ENCODE results near the gene ACBD7. TPM values are rescaled to one million over a fixed set of nuclear protein-coding genes. Genes with fewer than 3 reads are reported as not detected.

ACBD7 gene
- total and polyA plus RNA-seq, 9 of the 15 experiments (the other 6 are each of a cell fraction or from before 2014, with no cell fraction given): 0.21 to 3.2 (median 0.84) TPM

DNA sequence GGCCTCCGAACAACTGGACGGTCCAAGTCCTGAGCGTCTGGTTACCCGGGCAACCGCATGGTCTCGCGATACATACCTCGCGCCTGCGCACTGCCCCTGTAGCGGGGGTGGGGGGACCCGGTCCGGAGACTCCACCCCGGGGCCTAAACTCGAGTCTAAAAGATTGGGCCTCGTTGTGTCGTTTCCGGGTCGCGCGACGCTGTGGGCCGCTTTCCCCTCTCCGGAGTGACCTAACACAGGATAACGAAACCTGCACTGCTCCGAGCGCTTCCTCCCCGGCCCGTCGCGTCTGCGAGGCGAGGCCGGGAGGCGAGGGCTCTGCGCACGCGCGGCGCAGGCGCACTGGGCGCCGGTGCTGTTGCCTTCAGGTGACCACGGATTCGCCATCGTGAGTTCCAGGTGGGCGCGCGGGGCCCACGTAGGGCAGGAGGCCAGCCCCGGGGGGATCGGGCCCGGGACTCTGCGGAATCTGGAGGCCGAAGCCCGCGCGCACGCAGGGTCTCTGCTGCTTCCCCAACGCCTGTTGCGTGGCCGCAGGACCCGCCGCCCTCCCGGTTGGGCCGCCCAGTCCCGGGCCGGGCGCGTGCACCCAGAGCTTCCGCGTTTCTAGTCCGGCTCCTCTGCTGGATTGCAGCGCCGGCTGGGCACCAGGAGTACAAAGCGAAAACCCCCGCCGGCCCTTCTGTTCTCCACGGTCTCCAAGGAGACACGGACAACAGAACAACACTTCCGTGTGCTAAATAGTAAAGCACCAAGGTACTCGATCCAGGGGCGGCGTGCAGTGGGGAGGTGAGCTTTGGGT lies 8.6 kb upstream of the ACBD7 start, which contains the start of gene RPP38 (continued):
- TF ChIP-seq, protein P1, sequence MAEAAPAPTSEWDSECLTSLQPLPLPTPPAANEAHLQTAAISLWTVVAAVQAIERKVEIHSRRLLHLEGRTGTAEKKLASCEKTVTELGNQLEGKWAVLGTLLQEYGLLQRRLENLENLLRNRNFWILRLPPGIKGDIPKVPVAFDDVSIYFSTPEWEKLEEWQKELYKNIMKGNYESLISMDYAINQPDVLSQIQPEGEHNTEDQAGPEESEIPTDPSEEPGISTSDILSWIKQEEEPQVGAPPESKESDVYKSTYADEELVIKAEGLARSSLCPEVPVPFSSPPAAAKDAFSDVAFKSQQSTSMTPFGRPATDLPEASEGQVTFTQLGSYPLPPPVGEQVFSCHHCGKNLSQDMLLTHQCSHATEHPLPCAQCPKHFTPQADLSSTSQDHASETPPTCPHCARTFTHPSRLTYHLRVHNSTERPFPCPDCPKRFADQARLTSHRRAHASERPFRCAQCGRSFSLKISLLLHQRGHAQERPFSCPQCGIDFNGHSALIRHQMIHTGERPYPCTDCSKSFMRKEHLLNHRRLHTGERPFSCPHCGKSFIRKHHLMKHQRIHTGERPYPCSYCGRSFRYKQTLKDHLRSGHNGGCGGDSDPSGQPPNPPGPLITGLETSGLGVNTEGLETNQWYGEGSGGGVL (CRISPR knock-in tag; IDR thresholded peaks at IDR 0.05): no peak
- TF ChIP-seq, protein P2, sequence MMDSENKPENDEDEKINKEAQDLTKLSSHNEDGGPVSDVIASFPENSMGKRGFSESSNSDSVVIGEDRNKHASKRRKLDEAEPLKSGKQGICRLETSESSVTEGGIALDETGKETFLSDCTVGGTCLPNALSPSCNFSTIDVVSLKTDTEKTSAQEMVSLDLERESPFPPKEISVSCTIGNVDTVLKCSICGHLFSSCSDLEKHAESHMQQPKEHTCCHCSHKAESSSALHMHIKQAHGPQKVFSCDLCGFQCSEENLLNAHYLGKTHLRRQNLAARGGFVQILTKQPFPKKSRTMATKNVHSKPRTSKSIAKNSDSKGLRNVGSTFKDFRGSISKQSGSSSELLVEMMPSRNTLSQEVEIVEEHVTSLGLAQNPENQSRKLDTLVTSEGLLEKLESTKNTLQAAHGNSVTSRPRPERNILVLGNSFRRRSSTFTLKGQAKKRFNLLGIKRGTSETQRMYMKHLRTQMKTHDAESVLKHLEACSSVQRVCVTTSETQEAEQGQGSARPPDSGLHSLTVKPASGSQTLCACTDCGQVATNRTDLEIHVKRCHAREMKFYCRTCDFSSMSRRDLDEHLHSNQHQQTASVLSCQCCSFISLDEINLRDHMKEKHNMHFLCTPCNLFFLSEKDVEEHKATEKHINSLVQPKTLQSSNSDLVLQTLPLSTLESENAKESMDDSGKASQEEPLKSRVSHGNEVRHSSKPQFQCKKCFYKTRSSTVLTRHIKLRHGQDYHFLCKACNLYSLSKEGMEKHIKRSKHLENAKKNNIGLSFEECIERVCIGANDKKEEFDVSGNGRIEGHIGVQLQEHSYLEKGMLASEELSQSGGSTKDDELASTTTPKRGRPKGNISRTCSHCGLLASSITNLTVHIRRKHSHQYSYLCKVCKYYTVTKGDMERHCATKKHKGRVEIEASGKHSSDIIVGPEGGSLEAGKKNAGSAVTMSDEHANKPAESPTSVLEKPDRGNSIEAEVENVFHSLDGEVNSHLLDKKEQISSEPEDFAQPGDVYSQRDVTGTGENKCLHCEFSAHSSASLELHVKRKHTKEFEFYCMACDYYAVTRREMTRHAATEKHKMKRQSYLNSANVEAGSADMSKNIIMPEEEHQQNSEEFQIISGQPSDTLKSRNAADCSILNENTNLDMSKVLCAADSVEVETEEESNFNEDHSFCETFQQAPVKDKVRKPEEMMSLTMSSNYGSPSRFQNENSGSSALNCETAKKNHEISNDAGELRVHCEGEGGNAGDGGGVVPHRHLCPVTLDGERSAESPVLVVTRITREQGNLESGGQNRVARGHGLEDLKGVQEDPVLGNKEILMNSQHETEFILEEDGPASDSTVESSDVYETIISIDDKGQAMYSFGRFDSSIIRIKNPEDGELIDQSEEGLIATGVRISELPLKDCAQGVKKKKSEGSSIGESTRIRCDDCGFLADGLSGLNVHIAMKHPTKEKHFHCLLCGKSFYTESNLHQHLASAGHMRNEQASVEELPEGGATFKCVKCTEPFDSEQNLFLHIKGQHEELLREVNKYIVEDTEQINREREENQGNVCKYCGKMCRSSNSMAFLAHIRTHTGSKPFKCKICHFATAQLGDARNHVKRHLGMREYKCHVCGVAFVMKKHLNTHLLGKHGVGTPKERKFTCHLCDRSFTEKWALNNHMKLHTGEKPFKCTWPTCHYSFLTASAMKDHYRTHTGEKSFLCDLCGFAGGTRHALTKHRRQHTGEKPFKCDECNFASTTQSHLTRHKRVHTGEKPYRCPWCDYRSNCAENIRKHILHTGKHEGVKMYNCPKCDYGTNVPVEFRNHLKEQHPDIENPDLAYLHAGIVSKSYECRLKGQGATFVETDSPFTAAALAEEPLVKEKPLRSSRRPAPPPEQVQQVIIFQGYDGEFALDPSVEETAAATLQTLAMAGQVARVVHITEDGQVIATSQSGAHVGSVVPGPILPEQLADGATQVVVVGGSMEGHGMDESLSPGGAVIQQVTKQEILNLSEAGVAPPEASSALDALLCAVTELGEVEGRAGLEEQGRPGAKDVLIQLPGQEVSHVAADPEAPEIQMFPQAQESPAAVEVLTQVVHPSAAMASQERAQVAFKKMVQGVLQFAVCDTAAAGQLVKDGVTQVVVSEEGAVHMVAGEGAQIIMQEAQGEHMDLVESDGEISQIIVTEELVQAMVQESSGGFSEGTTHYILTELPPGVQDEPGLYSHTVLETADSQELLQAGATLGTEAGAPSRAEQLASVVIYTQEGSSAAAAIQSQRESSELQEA (IDR thresholded peaks at IDR 0.05; ENCODE audit: low read depth): no peak
- TF ChIP-seq FOXA3 (CRISPR knock-in tag; conservative IDR thresholded peaks at IDR 0.05 in 1 of 2, IDR thresholded peaks at IDR 0.05 in 1 of 2) (no peak), ZNF75A (CRISPR knock-in tag; IDR thresholded peaks at IDR 0.05) (no peak), SREBF1 (IDR thresholded peaks at IDR 0.05; ENCODE audit: borderline replicate concordance, low read depth, low read length) (no peak), FOSL1 (tag; conservative IDR thresholded peaks at IDR 0.05) (no peak), SNIP1 (IDR thresholded peaks at IDR 0.05; ENCODE audit: low read depth) (no peak), ZNF175 (CRISPR knock-in tag; IDR thresholded peaks at IDR 0.05; ENCODE audit: low read depth) (no peak), MTA1 (IDR thresholded peaks at IDR 0.05; ENCODE audit: borderline replicate concordance) (no peak), ESRRB (CRISPR knock-in tag; IDR thresholded peaks at IDR 0.05; ENCODE audit: borderline replicate concordance) (no peak), ZNF239 (CRISPR knock-in tag; IDR thresholded peaks at IDR 0.05) (no peak), TBP (optimal IDR thresholded peaks at IDR 0.05; ENCODE audit: low read depth, low read length) (peak; percentile 49), MTA2 (IDR thresholded peaks at IDR 0.05; ENCODE audit: low read depth) (no peak), NCOA6 (IDR thresholded peaks at IDR 0.05) (no peak), ZNF274 (IDR thresholded peaks at IDR 0.05; ENCODE audit: borderline replicate concordance, low read depth, low read length) (no peak), ZNF174 (CRISPR knock-in tag; IDR thresholded peaks at IDR 0.05) (no peak), NR2F6 (CRISPR knock-in tag; IDR thresholded peaks at IDR 0.05) (no peak), TEAD1 (CRISPR knock-in tag; IDR thresholded peaks at IDR 0.05) (0 out of 4 replicates have a peak, but pooled peaks of 1 of the 2 experiments have one; percentile 17)
- TF ChIP-seq, protein P3, sequence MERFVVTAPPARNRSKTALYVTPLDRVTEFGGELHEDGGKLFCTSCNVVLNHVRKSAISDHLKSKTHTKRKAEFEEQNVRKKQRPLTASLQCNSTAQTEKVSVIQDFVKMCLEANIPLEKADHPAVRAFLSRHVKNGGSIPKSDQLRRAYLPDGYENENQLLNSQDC (CRISPR knock-in tag; IDR thresholded peaks at IDR 0.05): 0 out of 2 replicates have a peak, but pooled peaks have one; percentile 46
